HG03175 (cell line): ENCODE measurements around the gene ADA.

Experiments used
- ATAC-seq: cut with Tn5 transposase; IDR thresholded peaks from one replicate; pipeline ENCODE4 v1.9.1; 2021; ENCODE audit warnings: mild to moderate bottlenecking, moderate library complexity; ENCODE audit not compliant: unreplicated experiment

The ADA gene

DNA sequence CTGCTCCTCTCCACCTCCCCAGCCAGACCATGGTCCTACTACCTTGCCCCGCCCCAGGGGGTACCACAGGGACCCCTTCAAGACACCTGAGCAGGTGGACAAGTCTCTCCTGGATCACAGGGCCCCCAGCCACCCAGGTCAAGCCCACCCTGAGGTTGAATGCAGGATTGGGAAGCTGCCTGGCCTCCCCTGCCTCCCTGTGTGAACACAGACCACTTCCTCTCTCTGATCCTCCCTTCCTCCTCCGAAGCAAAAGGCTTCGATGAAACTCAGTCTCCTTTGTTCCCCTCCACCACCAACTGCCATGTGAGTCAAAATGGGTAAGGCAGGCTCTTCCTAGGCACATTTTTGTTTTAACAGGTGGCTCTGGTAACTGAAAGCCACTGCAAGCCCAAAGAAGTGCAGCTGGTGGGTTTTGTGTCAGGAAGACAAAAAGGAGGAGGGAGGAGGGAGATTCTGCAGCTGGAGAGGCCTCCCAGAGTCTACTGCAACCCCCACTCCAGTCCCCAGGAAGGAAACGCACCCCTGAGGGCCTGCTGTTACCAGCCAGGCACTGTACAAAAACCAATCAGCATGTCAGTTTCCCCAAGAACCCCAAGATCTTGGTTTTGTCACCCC is 5.4 kb downstream of the ADA start:
- ATAC-seq, result peak; percentile 29

DNA sequence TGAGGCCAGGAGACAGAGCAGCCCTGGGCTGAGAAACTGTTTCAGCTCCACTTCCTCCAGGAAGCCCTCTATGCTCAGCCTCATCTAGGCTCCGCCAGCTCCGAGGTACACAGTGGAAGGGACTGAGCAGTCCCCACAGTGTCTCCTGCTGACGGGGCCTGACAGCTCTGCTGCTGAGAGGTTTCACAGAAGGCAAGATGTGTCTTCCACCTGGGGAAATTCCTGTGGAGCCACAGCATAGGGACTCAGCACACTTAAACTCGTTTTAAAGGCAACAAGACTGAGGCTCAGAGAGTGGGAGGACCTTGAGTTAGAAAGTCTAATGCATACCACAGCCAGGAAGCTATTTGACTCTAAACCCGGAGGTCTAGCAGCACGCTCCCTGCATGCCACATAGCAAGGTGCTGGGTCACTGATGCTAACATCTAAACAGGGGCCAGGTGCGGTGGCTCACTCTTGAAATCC is 6.8 kb downstream of the ADA start:
- ATAC-seq, result no peak

DNA sequence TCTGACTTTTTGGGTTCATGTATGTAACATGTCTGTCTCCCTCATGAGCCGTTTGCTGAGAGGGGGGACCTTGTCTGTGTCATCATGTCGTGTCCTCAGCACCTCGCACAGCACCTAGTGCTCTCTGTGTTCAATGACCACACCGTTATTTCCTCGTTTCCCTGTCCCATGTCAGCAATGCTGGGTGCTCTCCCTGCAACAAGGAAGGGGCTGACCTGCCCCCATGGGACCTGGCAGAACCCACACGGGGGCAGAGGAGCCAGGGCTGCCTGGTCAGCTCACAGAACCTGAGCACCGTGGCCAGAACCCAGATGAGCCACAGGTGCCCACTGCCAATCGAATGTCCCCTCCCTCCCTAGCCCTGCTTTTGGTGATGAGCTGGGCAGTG is 7.3 kb downstream of the ADA start:
- ATAC-seq, result no peak

DNA sequence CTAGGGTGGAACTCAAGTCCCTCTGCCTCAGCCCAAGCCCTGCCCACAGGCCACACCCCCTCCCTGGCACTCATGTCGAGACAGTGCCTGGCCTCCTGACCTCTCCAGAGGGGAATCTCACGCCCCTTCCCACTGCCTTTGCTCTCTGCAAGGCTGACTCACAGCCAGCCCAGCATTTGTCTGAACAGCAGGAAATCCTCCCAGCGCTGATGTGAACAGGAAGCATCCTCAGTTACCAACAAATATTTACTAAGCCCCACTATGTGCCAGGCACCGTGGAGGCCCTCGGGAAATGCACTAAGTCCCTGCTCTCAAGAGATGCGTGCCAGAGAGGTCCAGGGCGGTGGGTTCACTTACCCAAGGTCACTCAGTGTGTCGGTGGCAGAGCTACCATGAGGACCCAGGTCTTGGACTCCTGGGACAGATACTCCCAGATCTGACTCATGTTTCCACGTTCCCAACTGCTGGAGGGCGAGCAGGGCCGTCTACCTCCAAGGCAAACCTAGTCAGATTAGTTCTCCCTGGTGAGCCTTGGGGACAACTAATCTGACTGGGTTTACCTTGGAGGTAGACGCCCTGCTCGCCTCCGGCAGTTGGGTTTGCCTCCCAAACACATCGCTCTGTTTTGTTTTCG is 7.8 kb downstream of the ADA start:
- no peak for ATAC-seq

DNA sequence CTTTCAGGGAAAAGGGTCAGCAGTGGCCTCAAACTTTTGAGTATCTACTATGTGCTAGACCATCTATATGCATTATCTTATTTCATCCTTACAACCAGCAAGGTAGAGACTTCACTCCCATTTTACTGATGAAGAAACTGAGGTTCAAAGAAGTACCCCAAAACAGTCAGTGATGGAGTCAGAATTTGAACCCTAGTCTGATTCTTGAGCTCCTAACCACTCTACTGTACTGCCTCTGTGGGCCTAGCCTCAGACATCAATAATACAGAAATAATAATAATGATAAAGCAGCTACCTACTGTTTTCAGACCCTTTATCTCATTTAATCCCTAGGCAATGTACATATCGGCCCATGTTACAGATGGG is 8.4 kb downstream of the ADA start:
- ATAC-seq, result no peak

DNA sequence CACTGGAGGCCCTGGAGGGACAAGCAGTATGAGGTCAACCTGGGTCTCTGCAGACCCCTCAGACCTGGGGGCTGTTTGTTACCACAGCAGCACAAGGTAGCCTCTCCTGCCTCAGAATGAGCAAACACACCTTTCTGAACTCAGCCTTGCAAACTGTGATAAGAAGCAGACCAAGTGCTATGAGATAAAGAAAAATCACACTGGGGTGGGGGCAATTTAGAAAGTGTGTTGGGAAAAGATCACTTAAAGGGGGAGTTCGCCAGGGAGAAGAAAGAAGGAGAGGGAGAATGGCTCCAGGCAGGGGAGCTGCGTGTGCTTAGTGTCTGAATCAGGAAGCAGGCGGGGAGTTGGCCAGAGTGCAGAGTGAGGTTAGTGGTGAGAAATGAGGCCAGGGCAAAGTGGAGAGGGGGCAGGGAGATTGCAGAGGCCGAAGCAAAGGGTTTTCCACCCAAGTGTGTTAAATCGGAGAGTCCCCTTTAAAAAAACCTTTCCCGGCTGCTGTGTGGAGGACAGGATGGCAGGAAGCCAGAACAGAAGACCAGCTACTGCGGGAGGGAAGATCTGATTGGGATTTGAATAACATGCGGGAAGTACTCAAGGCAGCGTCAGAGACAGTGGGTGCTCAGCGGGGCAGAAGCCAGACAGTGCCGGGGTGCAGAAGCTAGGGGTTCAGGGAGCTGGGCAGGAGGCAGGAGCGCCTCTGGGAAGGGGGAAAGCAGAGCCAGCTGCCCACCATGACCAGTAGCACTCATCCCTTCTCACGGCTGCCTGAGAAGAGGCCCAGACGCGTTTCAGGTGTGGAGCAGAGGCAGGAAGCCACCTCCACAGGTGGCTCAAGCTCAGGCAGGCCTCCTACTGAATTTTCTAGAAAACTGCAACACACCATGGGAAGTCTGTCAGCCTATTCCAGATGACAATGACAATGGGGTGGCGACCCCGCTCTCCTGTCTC is 9.0 kb downstream of the ADA start:
- ATAC-seq, result peak; percentile 26

DNA sequence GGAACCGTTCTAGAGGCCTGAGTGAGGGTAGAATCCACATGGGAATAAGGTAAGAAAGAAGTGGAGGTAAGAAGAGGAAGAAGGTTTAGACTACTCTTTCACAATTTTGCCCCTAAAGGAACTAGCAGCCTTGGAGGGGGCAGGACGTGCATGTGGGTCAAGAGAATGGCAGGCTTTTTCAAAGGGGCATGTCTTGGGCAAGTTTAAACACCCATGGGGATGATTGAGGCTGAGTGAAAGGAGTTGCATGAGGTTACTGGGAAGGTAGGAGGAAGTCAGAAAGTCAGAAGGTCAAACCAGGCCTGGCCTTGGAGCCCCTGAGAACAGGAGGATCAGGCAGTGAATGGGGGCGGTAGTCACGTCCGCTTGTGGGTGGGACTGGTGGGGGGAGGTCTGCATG is 10.2 kb downstream of the ADA start:
- ATAC-seq, result no peak

DNA sequence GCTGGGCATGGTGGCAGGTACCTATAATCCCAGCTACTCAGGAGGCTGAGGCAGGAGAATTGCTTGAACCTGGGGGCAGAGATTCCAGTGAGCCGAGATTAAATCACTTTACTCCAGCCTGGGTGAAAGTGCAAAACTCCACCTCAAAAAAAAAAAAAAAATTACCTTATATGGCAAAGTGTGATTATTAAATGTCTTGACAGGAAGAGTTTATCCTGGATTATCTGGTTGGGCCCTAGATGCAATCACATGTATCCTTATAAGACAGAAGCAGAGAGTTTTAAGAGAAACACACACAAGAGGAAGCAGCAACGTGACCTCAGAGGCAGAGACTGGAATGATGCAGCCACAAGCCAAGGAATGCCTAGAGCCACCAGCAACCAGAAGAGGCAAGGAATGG is 11.0 kb downstream of the ADA start:
- no peak for ATAC-seq

DNA sequence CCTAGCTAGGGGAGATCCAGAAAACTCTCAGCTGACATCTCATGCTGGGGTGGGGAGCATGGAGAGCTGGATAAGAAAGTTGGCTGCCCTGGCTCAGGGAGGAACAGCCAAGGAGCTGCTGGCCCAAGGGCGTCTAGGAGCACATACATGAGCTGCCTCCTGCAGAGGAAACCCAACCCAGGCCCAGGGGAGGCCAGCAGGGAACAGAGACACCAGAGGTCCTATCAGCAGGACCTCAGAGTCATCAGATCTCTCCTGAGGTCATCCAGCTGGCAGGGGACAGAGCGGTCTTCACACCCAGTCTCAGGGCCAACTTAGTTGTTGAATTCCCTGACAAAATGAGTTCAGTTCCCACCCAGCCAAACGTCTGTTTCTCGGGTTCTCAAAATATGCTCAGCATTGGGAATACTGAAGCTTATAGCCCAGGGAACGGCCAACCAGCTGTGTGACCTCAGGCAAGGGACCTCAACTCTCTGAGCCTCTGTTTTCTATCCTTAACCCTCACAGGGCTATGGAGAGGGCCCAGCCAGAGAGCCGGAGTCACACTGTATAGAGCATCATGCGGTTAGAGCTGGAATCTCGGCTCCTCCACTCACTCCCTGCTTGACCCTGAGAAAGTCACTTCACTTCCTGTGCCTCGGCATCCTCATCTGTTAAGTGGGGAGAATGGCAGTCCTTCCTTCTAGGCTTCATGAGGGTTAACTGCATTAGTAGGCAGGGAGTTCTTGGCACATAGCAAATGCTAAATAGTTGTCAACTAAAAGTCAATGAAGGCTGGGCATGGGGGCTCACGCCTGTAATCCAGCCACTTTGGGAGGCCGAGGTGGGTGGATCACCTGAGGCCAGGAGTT is 13.8 kb downstream of the ADA start:
- ATAC-seq, result no peak

DNA sequence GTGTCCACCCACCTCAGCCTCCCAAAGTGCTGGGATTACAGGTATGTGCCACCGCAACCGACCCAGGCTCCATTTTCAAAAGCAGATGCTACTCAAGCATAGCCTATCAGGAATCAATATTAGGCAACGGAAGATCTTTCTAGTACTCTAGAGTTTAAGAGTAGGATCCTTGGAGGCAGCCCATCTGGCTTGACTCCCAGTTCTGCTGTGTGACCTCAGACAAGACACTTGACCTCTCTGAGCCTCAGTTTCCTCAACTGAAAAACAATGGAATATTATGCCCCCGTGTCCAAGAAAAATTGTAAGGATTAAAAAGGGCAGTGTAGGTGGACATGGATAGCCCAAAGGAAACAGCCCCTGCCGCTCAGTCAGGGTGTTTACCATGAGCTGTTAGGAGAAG is 14.5 kb downstream of the ADA start:
- ATAC-seq, result no peak

DNA sequence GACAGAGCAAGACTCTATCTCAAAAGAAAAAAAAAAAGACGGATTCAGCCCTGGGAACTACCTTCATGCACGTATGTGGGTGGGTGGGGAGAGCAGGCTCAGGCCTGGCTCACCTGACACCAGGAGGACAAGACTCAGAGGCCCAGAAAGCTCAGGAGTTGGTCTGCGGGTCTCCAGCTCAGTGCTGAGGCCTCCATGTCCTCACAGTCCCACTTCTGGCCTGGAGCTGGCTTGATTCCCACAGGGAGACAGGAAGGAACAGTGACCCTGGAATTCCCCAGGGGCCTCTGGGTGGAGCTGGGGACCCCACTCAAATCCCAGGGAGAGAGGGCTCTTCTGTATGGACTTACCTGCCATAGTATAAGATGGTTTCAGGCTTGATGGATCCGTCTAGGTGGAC is 15.6 kb downstream of the ADA start:
- ATAC-seq, result no peak

DNA sequence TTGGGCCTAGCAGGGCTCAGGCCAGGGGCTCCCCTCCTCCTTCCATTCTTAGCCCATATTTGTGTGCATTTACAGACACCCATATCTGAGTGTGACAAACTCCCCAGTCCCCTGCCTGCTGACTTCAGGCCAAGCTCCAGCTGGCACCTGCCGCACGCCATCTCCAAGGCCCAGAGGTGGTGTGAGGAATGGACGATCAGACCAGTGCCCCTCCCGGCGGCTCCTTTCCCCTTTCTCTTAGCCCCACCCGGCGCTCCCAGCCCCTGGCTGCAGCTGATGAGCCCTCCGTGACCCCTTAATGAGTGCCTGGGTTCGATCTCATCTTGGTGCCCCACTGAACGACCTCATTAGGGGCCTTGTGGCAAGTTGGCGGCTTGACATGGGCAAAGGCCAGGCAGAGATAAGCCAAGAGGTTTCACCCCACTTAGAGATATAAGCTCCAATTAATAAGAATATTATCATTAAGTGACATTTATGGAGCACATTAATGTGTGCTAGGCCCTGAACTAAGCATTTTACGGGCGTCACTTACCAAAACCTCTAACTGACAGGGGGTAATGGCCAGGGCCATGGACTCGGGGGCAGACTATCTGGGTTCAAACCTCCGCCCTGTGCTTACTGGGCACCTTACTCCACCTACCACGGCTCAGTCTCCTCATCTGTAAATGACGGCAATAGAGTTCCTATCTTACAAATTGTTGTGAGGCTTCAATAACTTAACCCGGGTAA is 17.5 kb downstream of the ADA start:
- no peak for ATAC-seq

DNA sequence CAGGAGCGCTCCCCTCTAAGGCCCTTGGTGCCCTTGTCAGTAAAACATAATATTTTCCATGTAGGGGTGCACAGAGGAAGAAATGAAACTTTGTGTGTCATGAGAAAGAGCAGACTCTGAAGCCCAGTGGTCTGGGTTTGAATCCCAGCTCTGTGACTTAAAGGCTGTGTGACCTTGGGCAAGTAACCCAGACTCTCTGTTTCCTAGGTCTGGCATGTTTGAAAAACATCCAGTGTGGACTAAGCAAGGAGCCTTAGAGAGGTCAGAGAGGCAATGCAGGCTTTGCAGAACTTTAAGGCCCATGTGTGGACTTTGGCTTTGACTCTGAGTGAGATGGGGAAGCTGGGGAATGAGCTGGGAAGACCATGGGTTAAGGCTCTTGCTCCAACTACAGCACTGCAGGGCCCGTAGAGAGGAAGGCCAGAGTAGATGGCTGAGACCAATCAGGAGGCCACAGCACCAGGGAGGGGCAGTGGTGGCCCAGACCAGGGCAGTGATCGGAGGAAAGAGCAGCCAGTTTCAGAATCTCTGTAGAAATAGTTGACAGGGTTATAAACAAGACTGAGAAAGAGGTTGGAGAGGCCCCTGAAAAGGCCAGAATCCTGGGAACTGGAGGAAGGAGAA is 18.2 kb downstream of the ADA start:
- ATAC-seq, result no peak

DNA sequence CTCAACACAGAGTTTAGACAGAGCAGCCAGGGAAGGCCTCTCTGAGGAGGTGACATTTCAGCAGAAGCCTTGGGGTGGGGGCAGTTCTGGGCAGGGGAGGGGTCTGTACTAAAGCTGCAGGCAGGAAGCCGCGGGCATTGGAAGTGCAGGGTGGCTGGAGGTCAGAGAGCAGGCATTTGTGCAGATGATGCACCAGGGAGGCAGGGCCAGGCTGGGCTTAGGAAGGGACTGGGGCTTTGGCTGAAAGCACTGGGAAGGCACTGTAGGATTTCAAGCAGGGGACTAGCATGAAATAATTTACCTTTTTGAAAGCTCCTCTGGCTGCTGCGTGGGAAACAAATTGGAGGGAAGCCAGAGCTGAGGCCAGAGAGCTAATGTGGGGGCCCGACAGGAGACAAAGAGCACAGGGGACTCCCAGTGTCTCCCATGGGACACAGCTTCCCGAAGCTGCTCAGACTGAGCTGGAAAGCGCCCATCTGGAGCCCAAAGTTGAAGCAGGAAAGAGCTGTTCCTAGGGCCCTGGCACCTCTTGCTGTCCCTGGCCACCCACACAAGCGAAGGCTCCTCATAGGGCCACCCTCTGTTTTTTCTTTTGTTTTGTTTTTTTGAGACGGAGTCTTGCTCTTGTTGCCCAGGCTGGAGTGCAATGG is 19.3 kb downstream of the ADA start:
- no peak for ATAC-seq

DNA sequence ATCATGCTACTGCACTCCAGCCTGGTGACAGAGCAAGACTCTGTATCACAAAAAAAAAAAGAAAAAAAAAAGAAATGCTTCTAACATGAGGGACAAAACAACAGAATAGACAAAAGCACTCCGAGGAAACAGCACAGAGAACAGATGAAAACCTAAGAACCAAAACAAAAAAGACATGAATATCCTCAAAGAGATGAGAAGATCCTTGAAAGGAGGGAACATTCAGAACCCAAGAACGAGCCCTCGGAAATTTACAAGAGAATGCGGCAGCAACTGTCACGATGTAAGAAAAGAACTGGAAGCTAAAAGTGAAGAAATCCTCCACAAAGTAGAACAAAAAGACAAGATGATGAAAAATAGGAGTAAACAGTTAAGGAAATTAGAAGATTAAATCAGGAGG is 21.2 kb downstream of the ADA start:
- ATAC-seq, result no peak

DNA sequence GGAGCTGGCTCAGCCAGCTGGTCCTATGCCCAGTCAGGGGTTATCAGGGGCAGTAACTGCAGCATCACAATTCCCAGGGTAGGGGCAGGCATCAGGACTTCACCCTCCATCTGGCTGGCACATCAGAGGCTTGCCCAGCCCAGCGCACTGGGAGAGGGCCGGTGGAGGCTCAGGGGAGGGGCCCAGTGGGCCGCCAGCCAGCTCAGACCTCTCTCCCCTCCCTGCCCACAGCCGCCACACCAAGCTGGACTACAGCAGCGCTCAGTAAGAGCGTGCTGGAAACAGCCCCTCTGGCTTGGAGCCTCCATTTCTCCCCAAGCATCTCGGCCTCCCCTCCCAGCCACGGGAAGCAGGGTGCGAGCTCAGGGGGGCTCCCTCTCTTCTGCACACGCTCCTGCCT is 22.0 kb downstream of the ADA start:
- ATAC-seq, result no peak

DNA sequence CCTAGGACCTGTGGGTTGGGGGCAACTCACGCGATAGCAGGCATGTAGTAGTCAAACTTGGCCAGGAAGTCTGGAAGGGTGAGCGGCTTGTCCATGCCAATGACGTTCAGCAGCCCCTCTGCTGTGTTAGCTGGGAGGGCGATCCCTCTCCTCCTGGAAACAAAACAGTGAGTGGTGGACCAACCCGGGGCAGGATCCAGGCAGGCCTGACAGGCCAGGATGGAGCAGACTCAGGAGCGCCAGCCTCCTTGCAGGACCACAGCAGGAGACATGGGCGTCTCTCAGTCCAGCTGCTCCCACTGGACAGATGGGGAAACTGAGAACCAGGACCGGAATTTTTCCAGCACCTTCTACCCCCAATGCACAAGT is 22.5 kb downstream of the ADA start:
- no peak for ATAC-seq

DNA sequence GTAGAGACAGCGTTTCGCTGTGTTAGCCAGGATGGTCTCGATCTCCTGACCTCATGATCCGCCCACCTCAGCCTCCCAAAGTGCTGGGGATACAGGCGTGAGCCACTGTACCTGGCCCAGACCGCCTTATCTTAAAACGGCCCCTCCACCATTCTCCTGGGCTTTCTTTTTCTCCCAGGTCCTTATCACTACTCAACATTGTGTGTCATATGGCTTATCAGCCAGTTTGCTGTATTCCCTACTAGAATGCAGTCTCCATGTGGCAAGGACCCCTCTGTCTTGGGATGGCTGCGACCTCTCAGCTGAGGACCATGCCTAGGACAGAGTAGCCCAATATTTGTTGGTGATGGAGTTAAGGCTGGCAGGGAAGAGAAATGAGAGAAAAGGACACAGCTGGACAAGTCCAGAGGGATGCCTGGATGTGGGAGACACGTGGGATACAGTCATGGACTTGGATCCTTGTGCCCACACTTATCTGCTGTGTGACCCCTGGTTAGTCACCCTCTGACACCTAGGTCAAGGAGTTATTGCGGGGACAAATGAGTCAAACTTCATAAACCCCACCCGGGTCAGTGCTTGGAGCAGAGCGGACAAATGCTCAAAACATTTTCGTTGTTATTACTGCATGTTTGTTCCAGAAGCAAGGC is 24.0 kb downstream of the ADA start:
- no peak for ATAC-seq

DNA sequence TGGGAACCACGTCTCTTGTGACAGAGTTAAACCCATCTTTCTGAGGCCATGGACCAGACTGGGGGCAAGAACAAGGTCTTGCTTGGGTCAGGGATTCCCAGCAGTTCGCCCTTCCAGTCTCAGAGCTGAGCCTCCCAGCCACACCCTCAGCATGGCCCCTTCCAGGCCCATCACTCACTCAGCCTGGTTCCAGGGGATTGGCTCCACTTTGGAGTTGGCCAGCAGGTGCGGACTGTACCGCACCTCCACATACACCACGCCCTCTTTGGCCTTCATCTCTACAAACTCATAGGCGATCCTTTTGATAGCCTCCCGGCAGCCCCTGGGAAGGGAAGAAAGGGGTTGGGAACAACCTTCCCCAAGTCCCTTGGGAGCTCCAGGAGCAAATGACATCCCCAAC is 25.2 kb downstream of the ADA start:
- ATAC-seq, result no peak
